GM21786 (cell line): Measurements from ENCODE around the gene PLCH2.
A peak's percentile ranks its signal among the peaks of the same experiment; 100 is the strongest.

Experiments
- ATAC-seq: cut with Tn5 transposase; IDR thresholded peaks from one replicate; pipeline ENCODE4 v1.9.1; 2021; ENCODE audit not compliant: unreplicated experiment

The PLCH2 gene

GRCh38 chr1:2512862-2513421 lies 36.9 kb downstream of the PLCH2 start:
- ATAC-seq: no peak

GRCh38 chr1:2513939-2514652 lies 38.0 kb downstream of the PLCH2 start:
- ATAC-seq: no peak

- no peak for ATAC-seq
Measured at GRCh38 chr1:2514863-2515762, 39.0 kb downstream of the PLCH2 start.

GRCh38 chr1:2515763-2516080 lies 39.6 kb downstream of the PLCH2 start:
- ATAC-seq: no peak

GRCh38 chr1:2516124-2516523 lies 40.0 kb downstream of the PLCH2 start:
- no peak for ATAC-seq

- ATAC-seq: no peak
Measured at GRCh38 chr1:2516946-2517345, 40.9 kb downstream of the PLCH2 start.

- no peak for ATAC-seq
Measured at GRCh38 chr1:2517966-2518365, 41.9 kb downstream of the PLCH2 start.

- no peak for ATAC-seq
Measured at GRCh38 chr1:2518528-2518927, 42.4 kb downstream of the PLCH2 start.

- no peak for ATAC-seq
Measured at GRCh38 chr1:2519029-2519685, 43.1 kb downstream of the PLCH2 start.

- ATAC-seq: no peak
Measured at GRCh38 chr1:2519729-2520128, 43.6 kb downstream of the PLCH2 start.

- no peak for ATAC-seq
Measured at GRCh38 chr1:2520206-2520605, 44.1 kb downstream of the PLCH2 start.

- no peak for ATAC-seq
Measured at GRCh38 chr1:2520806-2521205, 44.7 kb downstream of the PLCH2 start.

- no peak for ATAC-seq
Measured at GRCh38 chr1:2522230-2522629, 46.1 kb downstream of the PLCH2 start.

- ATAC-seq: no peak
Measured at GRCh38 chr1:2523191-2523890, 47.3 kb downstream of the PLCH2 start.

GRCh38 chr1:2523891-2524609 lies 48.0 kb downstream of the PLCH2 start:
- ATAC-seq: no peak

- no peak for ATAC-seq
Measured at GRCh38 chr1:2525572-2525919, 49.5 kb downstream of the PLCH2 start.

GRCh38 chr1:2525920-2526823 lies 50.1 kb downstream of the PLCH2 start, which contains the start of gene PANK4:
PANK4 (minus strand) TSS chr1:2526596; CDS start chr1:2526587, 9 bp downstream.
- peak; percentile 81 for ATAC-seq

GRCh38 chr1:2526824-2527555 lies 50.9 kb downstream of the PLCH2 start:
- ATAC-seq: peak; percentile 25

GRCh38 chr1:2527556-2527860 lies 51.4 kb downstream of the PLCH2 start:
- no peak for ATAC-seq
